Pancreas (tissue), 10 donors: ENCODE measurements around the gene KLHDC7A. TPM values are rescaled to one million over a fixed set of nuclear protein-coding genes. Genes with fewer than 3 reads are reported as not detected.

Source experiments
- ATAC-seq, 4 donors: fragments of 200-7000 bp; cut with Tn5 transposase; one replicate each; pipeline versions ENCODE4 v1.8.0 to v1.9.1; 2020; ENCODE audit warnings: mild to moderate bottlenecking in 4 of 4, moderate library complexity in 4 of 4
- DNase-seq, 6 donors: peaks; one replicate each; pipeline ENCODE4 v3.0.0-alpha.2; 2020
- FAIRE-seq: peaks from 2 replicates; lab custom pipeline; 2012; peaks lifted over from hg19 to GRCh38; lab: Jason Lieb, UNC
- H3K27ac ChIP-seq, 4 donors: fragments of 200-600 bp; sonication (generic); 1 replicate in 3 of 4; 2 replicates in 1 of 4; pipeline versions ENCODE4 v1.5.0 to v1.8.0; 2020
- H3K27me3 ChIP-seq, 4 donors: fragments of 200-600 bp; one replicate each; pipeline ENCODE4 v1.8.0; 2021
- H3K36me3 ChIP-seq, 3 donors: fragments of 200-600 bp; sonication (generic) in 1 of 3; one replicate each; pipeline versions ENCODE4 v1.5.0 to v1.8.0; 2020 to 2021
- H3K4me1 ChIP-seq, 3 donors: fragments of 200-600 bp; one replicate each; pipeline ENCODE4 v1.8.0; 2021
- H3K4me3 ChIP-seq, 4 donors: fragments of 200-600 bp; sonication (generic) in 2 of 4; one replicate each; pipeline versions ENCODE4 v1.5.0 to v1.8.0; 2020 to 2021
- H3K9me3 ChIP-seq, 4 donors: fragments of 200-600 bp; one replicate each; pipeline ENCODE4 v1.8.0; 2021
- CTCF ChIP-seq, 4 donors: fragments of 200-600 bp; sonication (generic) in 3 of 4; IDR thresholded peaks; one replicate each; pipeline versions ENCODE4 v1.5.0 to v1.8.0; 2021; ENCODE audit warnings: antibody characterized with exemption in 4 of 4
- WGBS, 2 donors: extraction: QIAGEN DNeasy Blood & Tissue Kit; methylation state at CpG; one replicate each; pipeline ENCODE4 v1.1.7; 2013; 5-methylcytosine and 5-hydroxymethylcytosine counted together
- intact Hi-C, 3 donors: fragments of 100-400 bp; cut with DNase I; formaldehyde crosslinking; loops; one replicate each; pipeline versions ENCODE4 v1.11.1 to v1.14.2; 2022
- polyA plus RNA-seq, 2 donors: library from polyadenylated mRNA; stranded (reverse); fragments of 200-250 nt; gene quantifications; one replicate each; pipeline ENCODE4 v1.2.3, GENCODE V29; 2013
- total RNA-seq, 6 donors: library from RNA; stranded (reverse); fragmentation: NEBNext Ultra II Directional in 4 of 6; extraction: Animal tissue kit (Norgen Biotek cat#: 25700) in 4 of 6; gene quantifications; one replicate each; pipeline versions ENCODE4 v1.2.1 to v1.2.4, GENCODE V29; 2021 to 2023
- donor health status: healthy with polysubstance abuse.
- donor health status: DM: no; HTN: no; CAD: no; lungs with moderate emphysema.
- donor health status: DM: no; HTN: no; CAD: no.
- donor health status: control.
- donor health status: control.
- donor health status: Bipolar disorder and iron deficiency.
- donor health status: DM: yes; HTN: yes; CAD: no.
- donor health status: DM: no; HTN: no; CAD: no.
- donor health status: DM: no; HTN: no; CAD: no.
- donor health status: DM: yes; HTN: yes; CAD: no.

The KLHDC7A gene
- total and polyA plus RNA-seq, 8 donors, result 1.9 to 3.7 (median 3.1) TPM

GRCh38 chr1:18511874-18512150 lies 31.1 kb downstream of the KLHDC7A start:
- H3K27ac ChIP-seq, result no peak overlapping the region
- no peak for DNase-seq
- 56 to 60% methylated on average over 5 of the region's 5 CpGs for WGBS, 2 donors
- H3K4me3 ChIP-seq, result no peak overlapping the region
- ATAC-seq, result no peak
- H3K36me3 ChIP-seq, result no peaks in the 10 kb centered on the region
- H3K4me1 ChIP-seq, result peaks cover 0 to 12% (median 7%) of the 10 kb centered on the region in 3 donors
- H3K27me3 ChIP-seq, result no peaks in the 10 kb centered on the region
- intact Hi-C loops, result no loop called here
- FAIRE-seq, result no peak
- H3K9me3 ChIP-seq, result no peaks in the 10 kb centered on the region
- TF ChIP-seq CTCF (IDR thresholded peaks at IDR 0.05), result no peak

- TF ChIP-seq CTCF (IDR thresholded peaks at IDR 0.05), result no peak
- H3K27me3 ChIP-seq, result no peaks in the 10 kb centered on the region
- ATAC-seq (no peak), FAIRE-seq (no peak), DNase-seq (no peak)
- no peak overlapping the region for H3K27ac ChIP-seq
- H3K4me3 ChIP-seq, result no peak overlapping the region
- no peaks in the 10 kb centered on the region for H3K9me3 ChIP-seq
- peaks cover 0 to 12% (median 7%) of the 10 kb centered on the region in 3 donors for H3K4me1 ChIP-seq
- WGBS, 2 donors, result 84 to 89% methylated on average over 9 of the region's 9 CpGs
- intact Hi-C loops, result no loop called here
- H3K36me3 ChIP-seq, result no peaks in the 10 kb centered on the region
Observed at GRCh38 chr1:18512883-18513282, 32.2 kb downstream of the KLHDC7A start.

- ATAC-seq (peak; percentile 89 to 96 (median 95)), DNase-seq (peak in 3 of 6 donors; percentile 35 to 54 (median 49)), FAIRE-seq (no peak)
- Histone ChIP-seq H3K4me3 (no peak overlapping the region), H3K36me3 (no peaks in the 10 kb centered on the region), H3K9me3 (no peaks in the 10 kb centered on the region), H3K4me1 (peaks cover 0 to 12% (median 7%) of the 10 kb centered on the region in 3 donors), H3K27ac (peak overlapping the region; percentile 4 to 55 (median 30)), H3K27me3 (no peaks in the 10 kb centered on the region)
- intact Hi-C loops, result no loop called here
- no peak for TF ChIP-seq CTCF (IDR thresholded peaks at IDR 0.05)
- WGBS, 2 donors, result 33 to 41% methylated on average over 1 of the region's 1 CpG
Observed at GRCh38 chr1:18513995-18514394, 33.3 kb downstream of the KLHDC7A start.

GRCh38 chr1:18515120-18515667 lies 34.5 kb downstream of the KLHDC7A start:
- FAIRE-seq (no peak), DNase-seq (peak in 2 of 6 donors; percentile 51 to 56), ATAC-seq (peak; percentile 79 to 86 (median 82))
- H3K36me3 ChIP-seq, result no peaks in the 10 kb centered on the region
- no peaks in the 10 kb centered on the region for H3K27me3 ChIP-seq
- intact Hi-C loops, result no loop called here
- peaks cover 0 to 12% (median 7%) of the 10 kb centered on the region in 3 donors for H3K4me1 ChIP-seq
- no peak for TF ChIP-seq CTCF (IDR thresholded peaks at IDR 0.05)
- H3K4me3 ChIP-seq, result no peak overlapping the region
- H3K9me3 ChIP-seq, result no peaks in the 10 kb centered on the region
- peak overlapping the region in 2 of 4 donors; percentile 46 to 55 for H3K27ac ChIP-seq
- WGBS, 2 donors, result 66 to 70% methylated on average over 1 of the region's 1 CpG

GRCh38 chr1:18516473-18516872 lies 35.7 kb downstream of the KLHDC7A start:
- no peaks in the 10 kb centered on the region for H3K36me3 ChIP-seq
- no peak for TF ChIP-seq CTCF (IDR thresholded peaks at IDR 0.05)
- no peaks in the 10 kb centered on the region for H3K9me3 ChIP-seq
- no peak for ATAC-seq
- DNase-seq, result no peak
- H3K4me1 ChIP-seq, result peaks cover 0 to 12% (median 7%) of the 10 kb centered on the region in 3 donors
- no peak overlapping the region for H3K4me3 ChIP-seq
- no peaks in the 10 kb centered on the region for H3K27me3 ChIP-seq
- WGBS, 2 donors, result 65 to 75% methylated on average over 1 of the region's 1 CpG
- FAIRE-seq, result no peak
- H3K27ac ChIP-seq, result no peak overlapping the region
- intact Hi-C loops, result no loop called here
